ENCODE results near the gene TMCO2. TPM values are rescaled to one million over a fixed set of nuclear protein-coding genes. Genes with fewer than 3 reads are reported as not detected.

Gene TMCO2
- total and polyA plus RNA-seq, 2 donors = not detected

- Histone ChIP-seq H3K4me3 (ENCODE audit: low read depth, low read length) (no peak overlapping the region), H3K4me1 (ENCODE audit: insufficient read depth) (no peaks in the 10 kb centered on the region), H3K36me3 (ENCODE audit: insufficient read depth) (peaks cover 9% of the 10 kb centered on the region), H3K27ac (ENCODE audit: low read depth) (no peak overlapping the region)
- no peak for DNase-seq (ENCODE audit: extremely low spot score)
- 30% methylated on average over 2 of the region's 2 CpGs for WGBS
Observed at GRCh38 chr1:40267767-40268187, 20.0 kb downstream of the TMCO2 start.

- peaks cover 9% of the 10 kb centered on the region for H3K36me3 ChIP-seq (ENCODE audit: insufficient read depth)
- H3K4me1 ChIP-seq (ENCODE audit: insufficient read depth) = no peaks in the 10 kb centered on the region
- DNase-seq (ENCODE audit: extremely low spot score) = no peak
- H3K4me3 ChIP-seq (ENCODE audit: low read depth, low read length) = no peak overlapping the region
- no peak overlapping the region for H3K27ac ChIP-seq (ENCODE audit: low read depth)
Observed at GRCh38 chr1:40268211-40268610, 20.5 kb downstream of the TMCO2 start.

DNA sequence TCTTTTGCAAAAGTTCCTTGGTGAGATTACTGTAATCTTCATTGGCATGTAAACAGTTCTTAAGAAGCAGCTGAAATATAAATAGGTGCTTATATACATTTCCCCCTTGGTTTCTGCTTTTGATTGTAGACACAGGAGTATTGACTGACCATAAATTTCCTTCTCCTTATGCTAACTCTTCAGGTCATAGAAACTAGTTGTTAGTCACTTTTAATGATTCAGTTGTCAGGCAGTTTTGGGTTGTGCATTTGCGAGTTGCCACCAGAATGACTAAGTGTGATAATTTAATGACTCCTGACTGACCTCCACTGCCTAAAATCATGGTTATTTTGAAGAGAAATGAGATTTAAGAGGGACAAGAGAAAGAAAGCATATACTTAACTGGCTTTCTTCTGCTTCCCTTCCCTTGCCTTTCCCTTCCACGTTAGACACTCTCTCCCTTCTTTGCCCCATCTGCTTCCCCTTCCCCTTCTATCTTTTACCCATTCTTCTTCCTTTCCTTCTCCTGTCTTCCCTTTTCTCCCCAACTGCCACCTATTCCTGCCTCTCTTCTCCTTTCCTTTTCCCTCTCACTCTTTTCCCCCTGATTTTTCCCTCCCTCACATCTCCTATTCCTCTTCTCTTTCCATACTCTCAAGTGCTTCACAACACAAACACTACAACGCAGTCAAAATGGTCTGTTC lies 22.6 kb downstream of the TMCO2 start:
- H3K36me3 ChIP-seq (ENCODE audit: insufficient read depth) = peaks cover 6% of the 10 kb centered on the region
- H3K27ac ChIP-seq (ENCODE audit: low read depth) = no peak overlapping the region
- WGBS = 57% methylated on average over 3 of the region's 3 CpGs
- no peak overlapping the region for H3K4me3 ChIP-seq (ENCODE audit: low read depth, low read length)
- no peak for DNase-seq (ENCODE audit: extremely low spot score)
- no peaks in the 10 kb centered on the region for H3K4me1 ChIP-seq (ENCODE audit: insufficient read depth)

GRCh38 chr1:40272653-40273213 lies 25.0 kb downstream of the TMCO2 start:
- peaks cover 4% of the 10 kb centered on the region for H3K36me3 ChIP-seq (ENCODE audit: insufficient read depth)
- WGBS = 93% methylated on average over 3 of the region's 3 CpGs

DNA sequence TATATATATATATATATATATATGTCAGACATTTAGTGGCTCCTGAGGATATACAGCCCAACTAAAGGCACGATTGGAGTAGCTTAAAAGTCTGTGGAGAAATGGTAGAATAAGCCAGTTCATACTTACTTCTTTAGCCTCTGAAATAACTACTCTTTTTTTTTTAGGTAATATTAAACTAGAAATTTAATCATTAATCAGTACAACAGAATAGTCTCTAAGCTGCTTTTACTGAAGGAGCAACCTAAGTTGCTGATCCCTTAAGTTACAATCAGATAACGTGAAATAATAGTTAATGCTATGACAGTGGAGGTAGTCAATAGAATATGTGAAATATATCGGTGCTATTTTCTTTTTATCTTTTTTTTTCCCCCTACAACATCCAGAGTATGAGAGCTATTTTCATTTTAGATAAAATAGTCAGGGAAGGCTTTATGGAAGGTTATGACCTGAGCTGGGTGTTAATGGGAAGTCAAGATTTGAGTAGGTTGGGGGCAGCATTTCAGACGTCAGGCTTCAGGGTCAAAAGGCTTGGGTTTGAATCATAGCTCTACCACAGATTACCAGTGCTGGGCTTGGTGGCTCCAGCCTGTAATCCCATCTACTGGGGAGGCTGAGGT lies 25.9 kb downstream of the TMCO2 start:
- WGBS = 77% methylated on average over 4 of the region's 4 CpGs
- peaks cover 4% of the 10 kb centered on the region for H3K36me3 ChIP-seq (ENCODE audit: insufficient read depth)
- H3K4me3 ChIP-seq (ENCODE audit: low read depth, low read length) = no peak overlapping the region

More at GRCh38 chr1:40272653-40273213, 25.0 kb downstream of the TMCO2 start:
- Histone ChIP-seq H3K27ac (ENCODE audit: low read depth) (no peak overlapping the region), H3K4me1 (ENCODE audit: insufficient read depth) (no peaks in the 10 kb centered on the region), H3K4me3 (ENCODE audit: low read depth, low read length) (no peak overlapping the region)
- no peak for DNase-seq (ENCODE audit: extremely low spot score)

DNA sequence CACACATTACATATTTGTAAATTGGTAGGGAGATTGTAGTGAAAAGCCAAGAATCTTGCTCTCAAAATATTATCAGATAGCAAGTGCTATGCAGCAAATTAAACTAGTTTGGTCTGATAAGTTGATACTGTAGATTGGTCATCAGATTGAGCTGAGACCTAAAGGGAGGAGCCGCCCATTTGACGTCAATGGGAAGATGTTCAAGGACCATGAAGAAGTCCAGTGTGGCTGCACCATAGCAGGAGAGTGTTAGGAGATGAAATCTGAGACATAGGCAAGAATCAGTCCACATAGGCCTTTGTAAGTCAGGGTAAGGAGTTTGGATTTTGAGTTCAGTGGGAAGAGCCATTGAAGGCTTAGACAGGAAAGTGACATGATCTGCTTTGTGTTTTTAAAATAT lies 26.6 kb downstream of the TMCO2 start:
- Histone ChIP-seq H3K4me1 (ENCODE audit: insufficient read depth) (no peaks in the 10 kb centered on the region), H3K36me3 (ENCODE audit: insufficient read depth) (peaks cover 3% of the 10 kb centered on the region), H3K4me3 (ENCODE audit: low read depth, low read length) (no peak overlapping the region), H3K27ac (ENCODE audit: low read depth) (no peak overlapping the region)
- DNase-seq (ENCODE audit: extremely low spot score) = no peak
- 93% methylated on average over 2 of the region's 2 CpGs for WGBS

More for the DNA sequence above, 25.9 kb downstream of the TMCO2 start:
- DNase-seq (ENCODE audit: extremely low spot score) = no peak
- Histone ChIP-seq H3K27ac (ENCODE audit: low read depth) (no peak overlapping the region), H3K4me1 (ENCODE audit: insufficient read depth) (no peaks in the 10 kb centered on the region)

DNA sequence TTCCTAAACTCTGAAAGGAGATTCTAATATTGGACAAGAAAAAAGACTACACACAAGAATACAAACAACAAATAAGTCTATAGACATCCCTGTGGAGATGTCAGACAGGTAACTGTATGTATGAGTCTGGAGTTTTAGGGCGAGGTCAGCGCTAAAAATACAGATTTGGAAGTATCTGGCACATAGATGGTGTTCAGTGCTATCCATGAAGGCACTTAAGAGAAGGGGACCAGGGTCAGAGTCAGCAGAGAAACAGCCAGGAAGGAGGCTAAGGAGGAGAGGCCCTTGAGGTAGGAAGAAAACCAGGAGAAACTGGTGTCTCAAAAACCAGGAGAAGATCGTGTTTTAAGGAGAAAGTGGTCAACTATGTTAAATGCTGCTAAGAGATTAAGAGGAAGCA lies 28.4 kb downstream of the TMCO2 start:
- Histone ChIP-seq H3K27ac (ENCODE audit: low read depth) (no peak overlapping the region), H3K36me3 (ENCODE audit: insufficient read depth) (peaks cover 3% of the 10 kb centered on the region), H3K4me3 (ENCODE audit: low read depth, low read length) (no peak overlapping the region), H3K4me1 (ENCODE audit: insufficient read depth) (no peaks in the 10 kb centered on the region)
- 91% methylated on average over 3 of the region's 3 CpGs for WGBS
- no peak for DNase-seq (ENCODE audit: extremely low spot score)

DNA sequence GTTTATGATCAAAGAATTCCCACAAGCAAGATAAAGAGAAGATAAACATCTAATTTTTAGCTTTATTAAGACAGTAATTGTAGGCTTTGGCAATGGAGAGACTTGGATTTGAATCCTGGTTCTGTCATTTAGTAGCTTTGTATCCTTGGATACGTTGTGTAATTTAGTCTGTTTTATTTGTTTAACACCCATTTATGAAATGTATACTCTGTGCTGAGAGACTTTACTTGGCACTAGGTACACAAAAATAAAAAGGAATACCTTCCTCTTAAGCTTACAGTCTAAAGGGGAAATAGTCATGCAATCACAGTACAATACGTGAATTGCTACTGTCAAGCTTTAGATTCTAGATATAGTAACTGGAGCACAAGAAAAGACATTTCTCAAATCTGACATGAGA lies 34.1 kb downstream of the TMCO2 start:
- H3K36me3 ChIP-seq (ENCODE audit: insufficient read depth) = peaks cover 2% of the 10 kb centered on the region
- no peak for DNase-seq (ENCODE audit: extremely low spot score)
- H3K4me1 ChIP-seq (ENCODE audit: insufficient read depth) = no peaks in the 10 kb centered on the region
- H3K27ac ChIP-seq (ENCODE audit: low read depth) = no peak overlapping the region
- H3K4me3 ChIP-seq (ENCODE audit: low read depth, low read length) = no peak overlapping the region
- WGBS = 52% methylated on average over 2 of the region's 2 CpGs

- 96% methylated on average over 2 of the region's 2 CpGs for WGBS
- no peak for DNase-seq (ENCODE audit: extremely low spot score)
- H3K36me3 ChIP-seq (ENCODE audit: insufficient read depth) = peaks cover 3% of the 10 kb centered on the region
- no peak overlapping the region for H3K27ac ChIP-seq (ENCODE audit: low read depth)
- H3K4me1 ChIP-seq (ENCODE audit: insufficient read depth) = no peaks in the 10 kb centered on the region
- H3K4me3 ChIP-seq (ENCODE audit: low read depth, low read length) = no peak overlapping the region
Observed at GRCh38 chr1:40291293-40291692, 43.6 kb downstream of the TMCO2 start.

DNA sequence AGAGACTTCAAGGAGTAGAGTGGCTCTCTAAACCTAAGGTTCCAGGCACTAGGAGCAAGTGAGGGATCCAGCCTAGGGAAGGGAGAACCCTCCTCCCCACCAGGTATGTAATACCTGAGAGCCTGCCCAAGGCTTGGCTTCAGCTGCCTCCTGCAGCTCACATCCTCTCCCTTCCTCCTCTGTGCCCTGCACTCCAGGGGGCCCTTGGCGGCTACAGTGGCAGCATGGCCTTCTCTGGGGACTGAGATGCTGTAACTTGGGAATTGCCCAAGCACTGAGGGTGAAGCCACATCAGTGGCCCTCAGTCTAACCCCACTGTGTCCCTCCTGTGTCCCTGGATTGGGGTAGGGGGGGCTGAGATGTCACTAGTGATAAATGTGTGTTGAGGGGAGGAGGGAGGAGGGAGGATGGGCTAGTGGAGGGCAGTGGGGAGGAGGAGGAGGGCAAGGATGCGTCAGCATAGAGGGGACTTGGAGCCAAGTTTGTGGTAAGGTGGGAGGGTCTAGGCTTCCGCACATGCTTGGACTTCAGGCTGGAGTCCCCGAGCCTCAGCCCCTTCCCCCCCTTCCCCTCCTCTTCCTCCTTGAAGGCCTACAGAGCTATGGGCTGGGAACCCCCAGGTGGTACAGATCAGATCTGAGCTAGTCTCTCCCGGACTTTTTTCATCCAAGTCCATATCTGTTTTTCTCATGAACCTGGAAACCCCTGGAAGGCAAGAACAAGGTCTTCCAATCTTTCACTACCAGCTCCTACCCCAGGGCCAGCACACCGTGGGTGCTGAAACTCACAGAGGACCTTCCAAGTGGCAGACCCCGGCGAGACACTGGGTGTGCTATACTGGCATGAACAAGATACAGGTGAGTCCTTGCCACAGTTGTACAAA lies 51.9 kb downstream of the TMCO2 start:
- Histone ChIP-seq H3K4me1 (ENCODE audit: insufficient read depth) (no peaks in the 10 kb centered on the region), H3K36me3 (ENCODE audit: insufficient read depth) (no peaks in the 10 kb centered on the region), H3K4me3 (ENCODE audit: low read depth, low read length) (no peak overlapping the region), H3K27ac (ENCODE audit: low read depth) (no peak overlapping the region)
- no peak for DNase-seq (ENCODE audit: extremely low spot score)
- WGBS = 65% methylated on average over 8 of the region's 8 CpGs

GRCh38 chr1:40300249-40300567 lies 52.5 kb downstream of the TMCO2 start:
- no peak for DNase-seq (ENCODE audit: extremely low spot score)

GRCh38 chr1:40300651-40301050 lies 52.9 kb downstream of the TMCO2 start:
- WGBS = 92% methylated on average over 9 of the region's 9 CpGs
- no peaks in the 10 kb centered on the region for H3K4me1 ChIP-seq (ENCODE audit: insufficient read depth)
- H3K36me3 ChIP-seq (ENCODE audit: insufficient read depth) = no peaks in the 10 kb centered on the region
- no peak for DNase-seq (ENCODE audit: extremely low spot score)
- H3K4me3 ChIP-seq (ENCODE audit: low read depth, low read length) = no peak overlapping the region
- no peak overlapping the region for H3K27ac ChIP-seq (ENCODE audit: low read depth)

More at GRCh38 chr1:40300249-40300567, 52.5 kb downstream of the TMCO2 start:
- WGBS = 90% methylated on average over 1 of the region's 1 CpG
- H3K36me3 ChIP-seq (ENCODE audit: insufficient read depth) = no peaks in the 10 kb centered on the region
- no peak overlapping the region for H3K4me3 ChIP-seq (ENCODE audit: low read depth, low read length)
- no peaks in the 10 kb centered on the region for H3K4me1 ChIP-seq (ENCODE audit: insufficient read depth)
- H3K27ac ChIP-seq (ENCODE audit: low read depth) = no peak overlapping the region

GRCh38 chr1:40301066-40301465 lies 53.3 kb downstream of the TMCO2 start:
- Histone ChIP-seq H3K27ac (ENCODE audit: low read depth) (no peak overlapping the region), H3K4me1 (ENCODE audit: insufficient read depth) (no peaks in the 10 kb centered on the region), H3K4me3 (ENCODE audit: low read depth, low read length) (no peak overlapping the region), H3K36me3 (ENCODE audit: insufficient read depth) (no peaks in the 10 kb centered on the region)
- no peak for DNase-seq (ENCODE audit: extremely low spot score)
- WGBS = 94% methylated on average over 10 of the region's 10 CpGs
